GM06990 (cell line): ENCODE measurements around the gene NECTIN4.

Experiments used
- DNase-seq: peaks from one replicate; pipeline ENCODE4 v3.0.0-alpha.2; 2011; ENCODE audit not compliant: insufficient read length; ENCODE audit errors: extremely low read depth
- H3K27me3 ChIP-seq: replicated peaks from 2 replicates; pipeline ENCODE4 v1.6.0; 2011; ENCODE audit warnings: low read length; ENCODE audit not compliant: control insufficient read depth, insufficient read depth
- H3K36me3 ChIP-seq: 2 replicates; pipeline ENCODE4 v1.5.1; 2011; ENCODE audit warnings: low read length; ENCODE audit not compliant: control insufficient read depth, insufficient read depth
- H3K4me3 ChIP-seq: replicated peaks from 2 replicates; pipeline ENCODE4 v1.5.1; 2011; ENCODE audit warnings: low read depth, mild to moderate bottlenecking, control low read depth, low read length
- CTCF ChIP-seq: IDR thresholded peaks from 2 replicates; pipeline ENCODE4 v1.5.1; 2011; ENCODE audit warnings: low read length, control low read depth, mild to moderate bottlenecking, inconsistent platforms; ENCODE audit not compliant: insufficient read depth, poor library complexity, severe bottlenecking

The NECTIN4 gene

GRCh38 chr1:161039546-161039945, 49.8 kb downstream of the NECTIN4 start:
- no peak for DNase-seq
- no peak for TF ChIP-seq CTCF
- H3K27me3 ChIP-seq: no peaks in the 10 kb centered on the region
- no peak overlapping the region for H3K4me3 ChIP-seq
- H3K36me3 ChIP-seq: peaks cover 25% of the 10 kb centered on the region

- no peak for TF ChIP-seq CTCF
- no peak for DNase-seq
- Histone ChIP-seq H3K4me3 (peak overlapping the region; percentile 84), H3K36me3 (peaks cover 25% of the 10 kb centered on the region), H3K27me3 (no peaks in the 10 kb centered on the region)
Measured at GRCh38 chr1:161039154-161039545, 50.2 kb downstream of the NECTIN4 start.

- Histone ChIP-seq H3K27me3 (no peaks in the 10 kb centered on the region), H3K36me3 (peaks cover 25% of the 10 kb centered on the region), H3K4me3 (peak within 1 kb of the TSS; percentile 84)
- no peak for TF ChIP-seq CTCF
- DNase-seq: peak; percentile 92
Measured at GRCh38 chr1:161038523-161039153, 50.7 kb downstream of the NECTIN4 start, which contains the start of gene TSTD1. Gene TSTD1, minus strand, starts transcription at chr1:161038964. Its CDS starts 75 bp downstream, at chr1:161038889.

GRCh38 chr1:161037661-161038522, 51.5 kb downstream of the NECTIN4 start:
- no peaks in the 10 kb centered on the region for H3K27me3 ChIP-seq
- H3K36me3 ChIP-seq: peaks cover 23% of the 10 kb centered on the region
- no peak for TF ChIP-seq CTCF
- DNase-seq: no peak
- peak overlapping the region; percentile 84 for H3K4me3 ChIP-seq

GRCh38 chr1:161033751-161034150, 55.6 kb downstream of the NECTIN4 start:
- TF ChIP-seq CTCF: no peak
- H3K27me3 ChIP-seq: no peaks in the 10 kb centered on the region
- DNase-seq: no peak

More at GRCh38 chr1:161033751-161034150, 55.6 kb downstream of the NECTIN4 start:
- H3K36me3 ChIP-seq: no peaks in the 10 kb centered on the region; the same call in 1 of the 2 replicates
- no peak overlapping the region for H3K4me3 ChIP-seq
